Endothelial cell of umbilical vein (primary cell): ENCODE results near the gene MLC1. TPM values are rescaled to one million over a fixed set of nuclear protein-coding genes. Genes with fewer than 3 reads are reported as not detected.

ENCODE experiments used
- BruUV-seq: library from RNA; stranded (reverse); fragments of 400-500 nt; replicated peaks from 2 replicates; lab custom pipeline; 2021; lab: Mats Ljungman, UMichigan
- CTCF ChIA-PET: fragments of 300-600, 350-600 bp; sonication (Branson Sonifier 250); formaldehyde crosslinking; loops from one replicate; lab custom pipeline; 2021; ENCODE audit warnings: antibody characterized with exemption, inconsistent platforms; lab: Charles Lee
- POLR2A ChIA-PET: fragments of 300-600, 350-600 bp; sonication (Branson Sonifier 250); formaldehyde crosslinking; loops from one replicate; lab custom pipeline; 2021; ENCODE audit warnings: antibody characterized with exemption, inconsistent platforms; lab: Charles Lee
- DNase-seq: peaks from one replicate; pipeline ENCODE4 v3.0.0-alpha.2; 2011; ENCODE audit warnings: low read depth, low spot score
- FAIRE-seq: peaks from 2 replicates; lab custom pipeline; 2011; peaks lifted over from hg19 to GRCh38; lab: Jason Lieb, UNC
- H2AFZ ChIP-seq: 2 replicates; pipeline ENCODE4 v1.6.0; 2012; ENCODE audit warnings: low read depth, low read length, control low read depth, inconsistent platforms
- H3K27ac ChIP-seq: 2 replicates; pipeline ENCODE4 v1.5.1; 2011; ENCODE audit warnings: low read depth, mild to moderate bottlenecking, control low read depth, low read length, moderate library complexity; ENCODE audit not compliant: insufficient read depth
- H3K27me3 ChIP-seq, 2 experiments: 2 replicates each; pipeline versions ENCODE4 v1.6.0 to v1.6.1; 2011; ENCODE audit warnings: low read length in 2 of 2, mixed read lengths in 1 of 2; ENCODE audit not compliant: control insufficient read depth in 2 of 2, insufficient read depth in 2 of 2
- H3K36me3 ChIP-seq, 2 experiments: 2 replicates in 1 of 2; 3 replicates in 1 of 2; pipeline ENCODE4 v1.5.1; 2011; ENCODE audit warnings: low read length in 2 of 2, mild to moderate bottlenecking in 1 of 2, moderate library complexity in 1 of 2; ENCODE audit not compliant: control insufficient read depth in 2 of 2, insufficient read depth in 2 of 2; ENCODE audit errors: extremely low read depth in 1 of 2
- H3K4me1 ChIP-seq: 3 replicates; pipeline ENCODE4 v1.5.1; 2011; ENCODE audit warnings: mild to moderate bottlenecking, low read length; ENCODE audit not compliant: control insufficient read depth, insufficient read depth; ENCODE audit errors: extremely low read depth
- H3K4me2 ChIP-seq: 2 replicates; pipeline ENCODE4 v1.6.1; 2011; ENCODE audit warnings: low read length, control low read depth, mixed read lengths; ENCODE audit not compliant: insufficient read depth
- H3K4me3 ChIP-seq, 3 experiments: fragments of 200-600 bp in 1 of 3; sonication (generic), shearing (Covaris generic) in 1 of 3; replicated peaks in 1 of 3; 2 replicates each; pipeline ENCODE4 v1.5.1; 2011 to 2016; ENCODE audit warnings: control low read depth in 3 of 3, low read length in 3 of 3, mild to moderate bottlenecking in 2 of 3, inconsistent platforms in 1 of 3, low read depth in 1 of 3, moderate library complexity in 1 of 3; ENCODE audit not compliant: insufficient read depth in 1 of 3
- H3K79me2 ChIP-seq: 2 replicates; pipeline ENCODE4 v1.6.0; 2012; ENCODE audit warnings: low read length, inconsistent platforms; ENCODE audit not compliant: control insufficient read depth, insufficient read depth
- H3K9ac ChIP-seq: replicated peaks from 2 replicates; pipeline ENCODE3; 2011; ENCODE audit warnings: low read length, control low read depth; ENCODE audit not compliant: insufficient read depth; ENCODE audit errors: extremely low read depth
- H3K9me1 ChIP-seq: replicated peaks from 3 replicates; pipeline ENCODE4 v1.6.0; 2011; ENCODE audit warnings: mild to moderate bottlenecking, low read length; ENCODE audit not compliant: control insufficient read depth, insufficient read depth; ENCODE audit errors: extremely low read depth
- H3K9me3 ChIP-seq: replicated peaks from 2 replicates; pipeline ENCODE4 v1.5.1; 2012; ENCODE audit warnings: low read length, inconsistent platforms; ENCODE audit not compliant: control insufficient read depth, insufficient read depth
- H4K20me1 ChIP-seq: replicated peaks from 2 replicates; pipeline ENCODE3; 2011; ENCODE audit warnings: mild to moderate bottlenecking, low read length; ENCODE audit not compliant: control insufficient read depth, insufficient read depth; ENCODE audit errors: extremely low read depth
- EZH2 ChIP-seq: IDR thresholded peaks from 2 replicates; pipeline ENCODE4 v1.6.1; 2012; ENCODE audit warnings: borderline replicate concordance, low read depth, mild to moderate bottlenecking, moderate library complexity, low read length, inconsistent platforms; ENCODE audit not compliant: severe bottlenecking
- FOS ChIP-seq: IDR thresholded peaks from 2 replicates; pipeline ENCODE4 v1.6.1; 2011; ENCODE audit warnings: mild to moderate bottlenecking, low read length, moderate library complexity, borderline replicate concordance; ENCODE audit not compliant: insufficient read depth
- GATA2 ChIP-seq: IDR thresholded peaks from 2 replicates; pipeline ENCODE4 v1.7.0; 2011; ENCODE audit warnings: low read depth, mild to moderate bottlenecking, moderate library complexity, mixed read lengths, low read length; ENCODE audit not compliant: insufficient read length, insufficient read depth
- MAX ChIP-seq: IDR thresholded peaks from 2 replicates; pipeline ENCODE4 v1.6.1; 2011; ENCODE audit not compliant: insufficient read depth, insufficient read length
- MYC ChIP-seq: IDR thresholded peaks from one replicate; pipeline ENCODE4 v1.6.1; 2011; ENCODE audit warnings: mild to moderate bottlenecking, low read depth, low read length
- POLR2A ChIP-seq: IDR thresholded peaks from 2 replicates; pipeline ENCODE4 v1.6.1; 2012; ENCODE audit warnings: low read depth, mild to moderate bottlenecking, control low read depth, low read length
- dilution Hi-C: fragments of 300-500 bp; cut with MboI; formaldehyde crosslinking; loops from one replicate; pipeline ENCODE4 v1.15.0; 2019; ENCODE audit warnings: low sequenced_read_pairs; ENCODE audit not compliant: extremely low pct_ligation_motif_present
- intact Hi-C: fragments of 100-400 bp; cut with micrococcal nuclease; formaldehyde crosslinking; loops from one replicate; pipeline ENCODE4 v1.10.0; 2022
- polyA plus RNA-seq, 4 experiments: library from polyadenylated mRNA; depleted of rRNA in 3 of 4; stranded (reverse) in 3 of 4; unstranded in 1 of 4; fragments of >200 nt; gene quantifications; 2 replicates each; pipeline versions ENCODE4 v1.2.1 to v1.2.3, GENCODE V29; 2011 to 2012; ENCODE audit warnings: missing spikeins in 1 of 4
- total RNA-seq: library from RNA; stranded (reverse); gene quantifications from 2 replicates; pipeline ENCODE4 v1.2.3, GENCODE V29; 2021

The MLC1 gene
- total and polyA plus RNA-seq, 2 donors (not counting 3 experiments of a cell fraction or from before 2014, with no cell fraction given): not detected

- DNase-seq (no peak), FAIRE-seq (no peak)
- Histone ChIP-seq H3K9ac (no peak overlapping the region), H3K9me3 (no peaks in the 10 kb centered on the region), H3K4me3 (no peak overlapping the region), H4K20me1 (no peaks in the 10 kb centered on the region), H3K4me2 (no peak overlapping the region), H3K79me2 (no peaks in the 10 kb centered on the region), H3K27ac (no peak overlapping the region), H3K9me1 (no peaks in the 10 kb centered on the region), H3K4me1 (no peaks in the 10 kb centered on the region), H2AFZ (no peak overlapping the region), H3K36me3 (no peaks in the 10 kb centered on the region), H3K27me3 (no peaks in the 10 kb centered on the region)
- TF ChIP-seq MAX: no peak
- TF ChIP-seq MYC: no peak
- no peak for TF ChIP-seq POLR2A
- no peak for TF ChIP-seq FOS
- no peak for TF ChIP-seq GATA2
- TF ChIP-seq EZH2: no peak
- dilution Hi-C loops: no loop called here
- ChIA-PET CTCF (interaction anchor here (0.9 to 3.1 kb wide), 4 partner anchors 95 to 114 kb away, joined by 3 to 174 read pairs (median 22); no protein-coding TSS in a partner anchor), POLR2A (no interaction called here)
- intact Hi-C loops: loop anchor here (5.0 kb wide), 2 partner anchors 40 to 265 kb away; no protein-coding TSS in a partner anchor
- no TSS peak for BruUV-seq
Measured at GRCh38 chr22:50032109-50032871, 52.9 kb downstream of the MLC1 start.
